ENCODE data around the gene KRTAP2-4.

KRTAP2-4 gene

DNA sequence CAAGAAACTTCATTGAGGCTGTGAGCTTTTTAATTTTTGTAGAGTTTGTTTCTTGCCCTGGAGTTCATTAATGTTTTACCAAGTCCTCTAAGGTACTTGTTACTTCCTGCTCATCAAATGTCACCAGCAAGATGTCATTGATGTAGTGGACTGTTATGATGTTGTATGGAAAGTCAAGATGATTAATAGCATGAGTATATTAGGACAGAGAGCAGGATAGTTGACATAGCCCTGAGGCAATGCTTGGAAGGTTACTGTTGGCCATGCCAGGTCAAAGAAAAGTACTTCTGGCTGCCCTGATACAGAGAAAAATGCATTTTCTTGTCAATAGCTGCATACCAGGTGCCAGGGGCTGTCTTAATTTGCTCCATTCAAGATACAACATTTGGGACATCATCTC, 45.3 kb downstream of the KRTAP2-4 start:
- TF ChIP-seq, protein P1, sequence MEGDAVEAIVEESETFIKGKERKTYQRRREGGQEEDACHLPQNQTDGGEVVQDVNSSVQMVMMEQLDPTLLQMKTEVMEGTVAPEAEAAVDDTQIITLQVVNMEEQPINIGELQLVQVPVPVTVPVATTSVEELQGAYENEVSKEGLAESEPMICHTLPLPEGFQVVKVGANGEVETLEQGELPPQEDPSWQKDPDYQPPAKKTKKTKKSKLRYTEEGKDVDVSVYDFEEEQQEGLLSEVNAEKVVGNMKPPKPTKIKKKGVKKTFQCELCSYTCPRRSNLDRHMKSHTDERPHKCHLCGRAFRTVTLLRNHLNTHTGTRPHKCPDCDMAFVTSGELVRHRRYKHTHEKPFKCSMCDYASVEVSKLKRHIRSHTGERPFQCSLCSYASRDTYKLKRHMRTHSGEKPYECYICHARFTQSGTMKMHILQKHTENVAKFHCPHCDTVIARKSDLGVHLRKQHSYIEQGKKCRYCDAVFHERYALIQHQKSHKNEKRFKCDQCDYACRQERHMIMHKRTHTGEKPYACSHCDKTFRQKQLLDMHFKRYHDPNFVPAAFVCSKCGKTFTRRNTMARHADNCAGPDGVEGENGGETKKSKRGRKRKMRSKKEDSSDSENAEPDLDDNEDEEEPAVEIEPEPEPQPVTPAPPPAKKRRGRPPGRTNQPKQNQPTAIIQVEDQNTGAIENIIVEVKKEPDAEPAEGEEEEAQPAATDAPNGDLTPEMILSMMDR (IDR thresholded peaks at IDR 0.05): no peak

DNA sequence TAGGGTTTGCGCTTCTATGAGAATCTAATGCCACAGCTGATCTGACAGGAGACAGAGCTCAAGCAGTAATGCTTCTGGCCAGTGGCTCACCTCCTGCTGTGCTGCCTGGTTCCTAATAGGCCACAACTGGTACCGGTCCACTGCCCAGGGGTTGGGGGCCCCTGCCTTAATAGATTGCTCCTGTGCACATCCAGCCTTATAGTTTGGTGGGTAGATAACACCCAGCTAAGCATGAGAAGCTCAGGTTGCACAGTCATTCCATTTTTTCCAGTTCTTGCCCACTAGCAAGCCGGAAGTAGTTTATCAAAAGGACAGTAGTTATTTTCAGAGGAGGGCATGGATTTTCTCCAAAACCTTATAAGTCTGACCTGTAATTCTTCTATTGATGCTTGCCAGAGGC, 46.3 kb downstream of the KRTAP2-4 start:
- TF ChIP-seq, protein P1 (IDR thresholded peaks at IDR 0.05): no peak

DNA sequence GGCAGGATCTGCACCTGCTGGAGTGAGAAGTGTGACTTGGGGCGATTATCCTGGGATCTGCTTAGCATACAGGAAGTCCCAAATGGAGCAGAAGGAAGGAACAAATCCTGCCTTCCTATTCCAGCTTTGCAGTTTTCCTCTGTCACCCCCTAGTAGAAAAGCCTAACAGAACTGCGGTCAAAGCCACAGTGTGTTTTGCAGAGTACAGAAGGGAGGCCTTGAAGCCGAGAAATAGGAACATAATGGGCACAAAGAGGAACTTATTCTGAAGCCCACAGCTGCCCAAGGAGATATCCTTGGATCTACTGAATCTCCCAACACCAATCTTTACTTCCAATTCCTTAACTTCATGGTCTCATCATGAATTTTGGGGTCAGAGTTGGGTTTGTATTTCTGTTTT, 47.1 kb downstream of the KRTAP2-4 start:
- TF ChIP-seq, protein P1 (IDR thresholded peaks at IDR 0.05): no peak

DNA sequence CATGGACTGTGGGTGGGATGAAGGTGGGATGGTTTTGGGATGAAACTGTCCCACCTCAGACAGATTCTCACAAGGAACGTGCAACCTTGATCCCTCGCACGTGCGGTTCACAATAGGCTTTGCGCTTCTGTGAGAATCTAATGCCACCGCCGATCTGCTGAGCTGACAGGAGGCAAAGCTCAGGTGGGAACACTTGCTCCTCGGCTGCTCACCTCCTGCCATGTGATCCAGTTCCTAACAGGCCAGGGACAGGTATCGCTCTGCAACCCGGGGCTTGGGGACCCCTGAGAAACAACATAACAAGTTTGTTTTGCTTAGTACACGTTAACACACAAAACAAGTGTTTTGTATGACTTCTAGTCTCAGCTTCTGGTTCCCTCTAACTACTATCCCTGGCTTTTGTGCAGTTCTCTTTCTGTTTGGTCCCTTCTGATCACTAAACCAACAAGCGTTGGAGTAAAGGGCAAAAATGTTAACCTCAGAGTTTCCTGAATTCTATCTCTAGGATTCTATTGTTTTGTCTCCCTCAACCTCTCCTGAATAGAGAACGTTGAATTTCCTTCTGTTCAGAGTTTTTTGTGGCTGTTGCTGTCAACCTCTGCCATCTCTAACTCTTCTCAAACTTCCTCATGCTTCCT, 49.0 kb downstream of the KRTAP2-4 start:
- TF ChIP-seq, protein P1 (IDR thresholded peaks at IDR 0.05): no peak

DNA sequence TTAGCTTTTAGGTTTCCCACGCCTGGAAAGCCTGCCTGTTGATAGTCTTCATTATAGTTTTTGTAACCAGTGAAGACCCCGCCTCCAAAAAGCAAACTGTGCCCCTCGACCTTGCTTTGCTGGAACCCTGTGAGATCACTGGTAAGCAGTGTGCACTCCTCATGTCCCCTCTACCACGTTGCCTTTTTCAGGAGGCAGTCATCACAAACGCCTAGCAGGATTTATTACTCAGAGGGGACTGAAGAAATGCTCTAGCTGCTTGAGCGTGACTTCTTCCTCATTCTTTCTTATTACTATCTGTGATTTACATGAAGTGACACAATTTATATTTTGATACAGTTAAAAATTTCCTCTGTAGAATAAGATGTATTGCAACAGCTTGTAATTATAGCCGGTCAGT, 50.2 kb downstream of the KRTAP2-4 start:
- TF ChIP-seq, protein P1 (IDR thresholded peaks at IDR 0.05): no peak
